ENCODE measurements around the gene LRRC45. TPM values are rescaled to one million over a fixed set of nuclear protein-coding genes. Genes with fewer than 3 reads are reported as not detected.
"Not testable (repeated sequence)": the region's sequence is repeated elsewhere in the genome, so short reads cannot be mapped to it uniquely, and the experiment has no call there.

The LRRC45 gene
- total RNA-seq, 1 donor from 2014 or later = 29.4 TPM

DNA sequence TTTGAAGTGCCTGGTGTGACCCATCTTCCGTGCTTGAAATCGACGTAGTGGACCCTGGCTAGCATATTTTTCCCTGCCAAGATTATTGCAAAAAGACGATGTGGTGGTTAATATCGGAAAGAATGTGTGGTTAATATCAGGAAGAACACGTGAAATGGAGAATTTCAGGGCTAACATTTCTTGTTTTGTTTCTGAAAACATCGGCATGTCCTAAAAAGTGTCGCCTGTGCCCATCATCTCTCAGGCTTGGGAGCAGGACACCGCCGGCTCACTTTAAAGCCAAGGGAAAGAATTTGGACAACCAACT is 14.7 kb downstream of the LRRC45 start:
- TF ChIP-seq, protein P1, sequence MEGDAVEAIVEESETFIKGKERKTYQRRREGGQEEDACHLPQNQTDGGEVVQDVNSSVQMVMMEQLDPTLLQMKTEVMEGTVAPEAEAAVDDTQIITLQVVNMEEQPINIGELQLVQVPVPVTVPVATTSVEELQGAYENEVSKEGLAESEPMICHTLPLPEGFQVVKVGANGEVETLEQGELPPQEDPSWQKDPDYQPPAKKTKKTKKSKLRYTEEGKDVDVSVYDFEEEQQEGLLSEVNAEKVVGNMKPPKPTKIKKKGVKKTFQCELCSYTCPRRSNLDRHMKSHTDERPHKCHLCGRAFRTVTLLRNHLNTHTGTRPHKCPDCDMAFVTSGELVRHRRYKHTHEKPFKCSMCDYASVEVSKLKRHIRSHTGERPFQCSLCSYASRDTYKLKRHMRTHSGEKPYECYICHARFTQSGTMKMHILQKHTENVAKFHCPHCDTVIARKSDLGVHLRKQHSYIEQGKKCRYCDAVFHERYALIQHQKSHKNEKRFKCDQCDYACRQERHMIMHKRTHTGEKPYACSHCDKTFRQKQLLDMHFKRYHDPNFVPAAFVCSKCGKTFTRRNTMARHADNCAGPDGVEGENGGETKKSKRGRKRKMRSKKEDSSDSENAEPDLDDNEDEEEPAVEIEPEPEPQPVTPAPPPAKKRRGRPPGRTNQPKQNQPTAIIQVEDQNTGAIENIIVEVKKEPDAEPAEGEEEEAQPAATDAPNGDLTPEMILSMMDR (conservative IDR thresholded peaks at IDR 0.05) = no peak
- H3K36me3 Mint-ChIP-seq = peaks cover 5% of the 10 kb centered on the region
- peak overlapping the region; percentile 87 for H3K27ac Mint-ChIP-seq

DNA sequence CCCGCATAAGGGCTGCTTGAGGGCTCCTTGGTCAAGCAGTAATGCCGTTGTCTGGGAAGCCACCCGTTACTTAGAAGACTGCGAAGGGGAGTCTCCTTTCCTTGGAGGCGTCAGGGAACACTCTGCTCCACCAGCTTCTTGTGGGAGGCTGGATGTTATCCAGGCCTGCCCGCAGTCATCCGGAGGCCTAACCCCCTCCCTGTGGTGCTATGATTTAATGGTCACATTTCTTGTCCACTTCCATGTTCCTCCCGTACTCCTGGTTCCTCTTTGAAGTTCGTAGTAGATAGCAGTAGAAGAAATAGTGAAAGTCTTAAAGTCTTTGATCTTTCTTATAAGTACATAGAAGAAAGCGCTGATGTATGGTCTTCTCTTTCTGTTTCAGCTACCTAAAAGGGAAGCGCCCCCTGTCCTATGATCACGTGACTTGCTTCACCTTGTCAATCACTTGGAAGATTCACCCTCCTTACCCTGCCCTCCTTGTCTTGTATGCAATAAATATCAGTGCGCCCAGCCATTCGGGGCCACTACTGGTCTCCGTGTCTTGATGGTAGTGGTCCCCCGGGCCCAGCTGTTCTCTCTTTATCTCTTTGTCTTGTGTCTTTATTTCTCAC is 15.8 kb downstream of the LRRC45 start:
- H3K36me3 Mint-ChIP-seq; H3K27me3 Mint-ChIP-seq; H3K9me3 Mint-ChIP-seq; DNase-seq (ENCODE audit: extremely low spot score, unreplicated experiment); H3K27ac Mint-ChIP-seq: not testable (repeated sequence)
- H3K4me1 Mint-ChIP-seq (ENCODE audit: unreplicated experiment) = peaks cover 17% of the 10 kb centered on the region
- H3K4me3 Mint-ChIP-seq = peak overlapping the region; percentile 26

More for the DNA sequence above, 14.7 kb downstream of the LRRC45 start:
- Mint-ChIP-seq H3K4me3 (peak overlapping the region; percentile 84), H3K4me1 (ENCODE audit: unreplicated experiment) (peaks cover 19% of the 10 kb centered on the region), H3K9me3 (no peaks in the 10 kb centered on the region), H3K27me3 (no peaks in the 10 kb centered on the region)
- DNase-seq (ENCODE audit: extremely low spot score, unreplicated experiment) = no peak

DNA sequence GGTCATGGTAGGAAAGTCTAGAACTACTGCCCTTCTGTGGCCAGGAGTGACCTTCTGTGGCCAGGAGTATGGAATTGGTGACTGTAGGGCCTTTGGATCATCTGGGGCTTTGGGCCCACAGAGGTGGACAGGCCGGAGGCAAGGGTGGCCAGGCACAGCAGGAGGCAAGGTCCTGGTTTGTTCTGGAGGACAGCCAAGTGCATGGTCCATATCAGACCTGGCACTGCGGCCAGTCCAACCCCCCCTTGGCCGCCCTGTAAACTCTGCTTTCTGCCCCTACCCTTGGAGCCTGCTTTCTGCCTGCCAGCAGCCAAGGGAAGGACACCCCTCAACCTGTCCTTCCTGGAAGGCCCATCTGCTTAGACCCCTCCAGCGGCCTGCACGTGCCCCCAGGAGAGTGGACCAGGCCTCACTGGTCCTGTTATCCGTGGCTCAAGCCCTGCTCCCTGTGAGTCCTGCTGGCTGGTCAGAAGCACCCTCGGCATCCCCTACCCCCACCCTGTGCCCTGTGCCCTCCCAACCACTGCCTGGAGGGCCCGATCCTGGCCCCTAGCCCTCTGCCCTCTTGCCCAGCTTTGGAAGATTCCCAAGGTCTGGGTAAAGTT is 16.7 kb downstream of the LRRC45 start:
- no peaks in the 10 kb centered on the region for H3K9me3 Mint-ChIP-seq
- DNase-seq (ENCODE audit: extremely low spot score, unreplicated experiment) = no peak
- H3K36me3 Mint-ChIP-seq = peaks cover 5% of the 10 kb centered on the region
- no peak overlapping the region for H3K4me3 Mint-ChIP-seq
- H3K27me3 Mint-ChIP-seq = no peaks in the 10 kb centered on the region
- no peak overlapping the region for H3K27ac Mint-ChIP-seq
- TF ChIP-seq, protein P1 (conservative IDR thresholded peaks at IDR 0.05) = no peak
- peaks cover 17% of the 10 kb centered on the region for H3K4me1 Mint-ChIP-seq (ENCODE audit: unreplicated experiment)

DNA sequence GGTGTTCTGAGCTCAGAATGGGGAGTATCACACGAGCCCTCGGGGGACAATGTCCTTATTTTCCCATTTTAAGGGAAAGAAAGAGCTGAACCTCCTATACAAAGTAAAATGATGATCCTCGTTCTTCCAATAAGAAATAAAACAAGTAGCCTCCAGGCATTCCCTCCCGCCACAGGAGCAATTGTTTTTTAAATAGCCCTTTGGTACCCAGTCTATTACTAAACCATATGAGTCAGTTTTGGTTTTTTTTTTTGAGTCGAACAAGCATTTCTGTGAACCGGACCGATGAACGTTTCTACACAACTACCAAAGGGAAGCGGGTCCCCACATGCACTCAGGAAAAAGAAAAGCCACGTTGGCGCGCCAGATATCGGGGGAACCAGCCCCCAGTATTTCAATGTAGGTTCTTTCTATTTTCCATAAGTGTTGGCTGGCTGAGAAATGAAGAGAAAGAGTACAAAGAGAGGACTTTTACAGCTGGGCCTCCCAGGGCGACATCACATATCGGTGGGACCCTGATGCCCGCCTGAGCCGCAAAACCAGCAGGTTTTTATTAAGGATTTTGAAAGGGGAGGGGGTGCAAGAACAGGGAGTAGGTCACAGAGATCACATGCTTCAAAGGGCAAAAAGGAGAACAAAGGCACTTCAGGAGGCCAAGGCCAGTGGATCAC is 18.2 kb downstream of the LRRC45 start:
- no peak overlapping the region for H3K27ac Mint-ChIP-seq
- H3K9me3 Mint-ChIP-seq = no peaks in the 10 kb centered on the region
- no peaks in the 10 kb centered on the region for H3K27me3 Mint-ChIP-seq
- H3K4me3 Mint-ChIP-seq = no peak overlapping the region
- H3K36me3 Mint-ChIP-seq = no peaks in the 10 kb centered on the region
- DNase-seq (ENCODE audit: extremely low spot score, unreplicated experiment) = no peak
- peaks cover 10% of the 10 kb centered on the region for H3K4me1 Mint-ChIP-seq (ENCODE audit: unreplicated experiment)
- TF ChIP-seq, protein P1 (conservative IDR thresholded peaks at IDR 0.05) = no peak

DNA sequence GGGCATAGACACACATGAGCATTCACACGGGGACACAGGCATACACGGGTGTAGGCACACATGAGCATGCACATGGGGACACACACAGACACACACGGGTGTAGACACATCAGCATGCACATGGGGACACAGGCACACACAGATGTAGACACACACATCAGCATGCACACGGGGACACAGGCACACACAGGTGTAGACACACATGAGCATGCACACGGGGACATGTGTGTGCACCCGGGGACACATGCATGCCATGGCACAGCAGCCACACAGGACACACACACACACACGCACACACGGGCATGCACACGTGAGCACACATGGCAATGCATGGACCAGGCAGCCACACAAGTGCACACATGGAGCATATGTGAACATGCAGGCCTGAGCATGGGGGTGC is 19.5 kb downstream of the LRRC45 start:
- no peaks in the 10 kb centered on the region for H3K9me3 Mint-ChIP-seq
- no peak for DNase-seq (ENCODE audit: extremely low spot score, unreplicated experiment)
- peaks cover 9% of the 10 kb centered on the region for H3K4me1 Mint-ChIP-seq (ENCODE audit: unreplicated experiment)
- TF ChIP-seq, protein P1 (conservative IDR thresholded peaks at IDR 0.05) = no peak
- peaks cover 5% of the 10 kb centered on the region for H3K36me3 Mint-ChIP-seq
- no peaks in the 10 kb centered on the region for H3K27me3 Mint-ChIP-seq
- no peak overlapping the region for H3K4me3 Mint-ChIP-seq
- H3K27ac Mint-ChIP-seq = peak overlapping the region; percentile 35

DNA sequence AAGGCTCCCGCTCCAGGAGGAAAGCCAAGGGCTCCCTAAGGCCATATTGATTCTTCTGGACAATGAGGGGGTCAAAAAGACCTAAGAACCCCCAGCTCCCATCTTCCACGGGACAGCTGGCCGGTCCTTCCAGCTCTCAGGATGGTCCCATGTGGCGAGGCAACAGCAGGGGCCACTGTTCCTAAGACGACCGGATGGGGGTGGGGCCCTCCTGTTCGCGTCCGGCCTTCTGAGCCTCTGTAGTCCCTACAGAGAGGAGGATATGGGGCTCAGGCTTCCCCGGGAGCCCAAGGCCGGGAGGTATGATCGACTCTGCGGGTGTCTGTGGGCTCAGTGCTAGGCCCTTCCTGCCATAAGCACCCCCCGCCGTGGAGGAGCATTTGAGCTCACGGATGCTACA is 20.4 kb downstream of the LRRC45 start:
- H3K36me3 Mint-ChIP-seq = peaks cover 5% of the 10 kb centered on the region
- DNase-seq (ENCODE audit: extremely low spot score, unreplicated experiment) = no peak
- H3K27me3 Mint-ChIP-seq = no peaks in the 10 kb centered on the region
- H3K9me3 Mint-ChIP-seq = no peaks in the 10 kb centered on the region
- H3K27ac Mint-ChIP-seq = no peak overlapping the region
- peaks cover 4% of the 10 kb centered on the region for H3K4me1 Mint-ChIP-seq (ENCODE audit: unreplicated experiment)
- H3K4me3 Mint-ChIP-seq = no peak overlapping the region
- TF ChIP-seq, protein P1 (conservative IDR thresholded peaks at IDR 0.05) = no peak
